ENCODE results near the gene ATP2B3.

GRCh38 chrX:153491351-153491914 is 26.0 kb upstream of the ATP2B3 start:
- TF ChIP-seq CTCF (IDR thresholded peaks at IDR 0.05) (no peak), POLR2AphosphoS5 (IDR thresholded peaks at IDR 0.05) (no peak)
